NOMO-1 treated with dmso at 0.1 percent for 144 hours (cell line): ENCODE measurements around the gene SCIMP.
"Not testable (repeated sequence)": the region's sequence is repeated elsewhere in the genome, so short reads cannot be mapped to it uniquely, and the experiment has no call there.

Source experiments
- DNase-seq: peaks from one replicate; lab custom pipeline; 2025; ENCODE audit not compliant: unreplicated experiment; lab: John Stamatoyannopoulos, UW

SCIMP gene

DNA sequence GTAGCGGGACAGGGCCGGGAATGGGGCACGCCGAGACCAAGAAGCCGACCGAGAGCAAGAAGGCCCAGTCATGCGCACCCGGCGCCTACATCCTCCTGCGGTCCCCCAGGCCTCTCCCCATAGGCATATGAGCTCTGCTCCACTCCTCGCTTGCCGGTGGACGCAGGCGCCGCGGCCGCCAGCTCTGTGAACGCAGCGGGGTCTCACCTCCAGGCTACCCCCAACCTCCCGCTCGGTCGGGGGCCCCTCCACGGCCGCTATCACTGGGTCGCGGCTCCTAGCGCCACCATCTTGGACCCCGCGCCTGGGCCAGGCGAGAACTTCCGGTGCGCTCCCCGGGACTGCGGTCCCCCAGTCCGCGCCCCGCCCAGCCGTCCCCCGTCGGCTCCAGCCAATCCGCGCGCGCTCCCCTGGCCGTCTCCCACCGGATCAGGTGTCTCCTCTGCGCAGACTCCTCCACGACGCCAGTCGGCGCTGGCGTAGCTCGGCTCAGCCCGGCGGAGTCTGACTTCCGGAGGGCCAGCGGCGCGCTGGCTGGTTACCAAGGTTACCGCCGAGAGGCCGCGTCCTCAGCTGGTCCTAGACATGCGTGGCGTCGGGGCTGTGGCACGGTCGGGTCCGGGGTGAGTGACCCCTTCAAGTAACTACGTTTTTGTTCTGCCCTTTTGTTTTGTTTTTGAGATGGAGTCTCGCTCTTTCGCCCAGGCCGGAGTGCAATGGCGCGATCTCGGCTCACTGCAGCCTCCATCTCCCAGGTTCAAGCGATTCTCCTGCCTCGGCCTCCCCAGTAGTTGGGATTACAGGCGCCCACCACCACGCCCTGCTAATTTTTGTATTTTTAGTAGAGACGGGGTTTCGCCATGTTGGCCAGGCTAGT lies 42.9 kb downstream of the SCIMP start, which contains the start of gene ZNF594:
ZNF594 (minus strand) TSS at position 328 of the 877 bp plus-strand sequence. CDS start 7,612 bp downstream, outside the sequence.
- DNase-seq: peak; percentile 98

DNA sequence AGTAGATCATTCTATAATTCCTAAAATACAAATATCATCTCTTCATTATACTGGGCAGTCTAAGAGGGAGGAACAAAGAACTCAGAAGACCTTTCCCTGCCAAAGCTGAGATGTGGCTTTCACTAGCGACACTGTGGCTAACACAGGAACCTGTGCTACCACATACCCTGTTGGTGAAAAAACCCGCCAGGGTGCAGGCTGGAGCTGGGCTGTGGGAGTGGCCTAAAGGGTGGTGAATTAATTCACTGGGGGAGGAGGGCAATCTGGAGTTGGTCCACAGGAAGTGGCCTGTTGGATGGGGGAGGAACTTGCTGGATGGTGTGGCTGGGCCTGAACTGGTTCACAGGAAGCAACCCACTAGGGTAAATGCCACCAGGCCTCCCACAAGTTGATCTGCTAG lies 50.4 kb downstream of the SCIMP start:
- DNase-seq: no peak

DNA sequence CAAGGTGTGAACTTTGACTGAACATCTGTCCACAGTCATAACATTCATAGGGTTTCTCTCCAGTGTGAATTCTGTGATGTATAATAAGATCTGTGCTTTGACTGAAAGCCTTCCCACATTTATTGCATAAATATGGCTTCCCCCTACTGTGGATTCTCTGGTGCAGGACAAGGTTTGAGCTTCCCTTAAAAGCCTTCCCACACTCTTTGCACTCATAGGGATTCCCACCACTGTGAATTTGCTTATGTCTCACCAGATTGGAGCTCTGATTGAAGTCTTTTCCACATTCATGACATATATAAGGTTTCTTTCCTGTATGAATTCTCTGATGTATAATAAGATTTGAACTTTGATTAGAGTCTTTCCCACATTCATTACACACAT lies 51.3 kb downstream of the SCIMP start:
- no peak for DNase-seq

DNA sequence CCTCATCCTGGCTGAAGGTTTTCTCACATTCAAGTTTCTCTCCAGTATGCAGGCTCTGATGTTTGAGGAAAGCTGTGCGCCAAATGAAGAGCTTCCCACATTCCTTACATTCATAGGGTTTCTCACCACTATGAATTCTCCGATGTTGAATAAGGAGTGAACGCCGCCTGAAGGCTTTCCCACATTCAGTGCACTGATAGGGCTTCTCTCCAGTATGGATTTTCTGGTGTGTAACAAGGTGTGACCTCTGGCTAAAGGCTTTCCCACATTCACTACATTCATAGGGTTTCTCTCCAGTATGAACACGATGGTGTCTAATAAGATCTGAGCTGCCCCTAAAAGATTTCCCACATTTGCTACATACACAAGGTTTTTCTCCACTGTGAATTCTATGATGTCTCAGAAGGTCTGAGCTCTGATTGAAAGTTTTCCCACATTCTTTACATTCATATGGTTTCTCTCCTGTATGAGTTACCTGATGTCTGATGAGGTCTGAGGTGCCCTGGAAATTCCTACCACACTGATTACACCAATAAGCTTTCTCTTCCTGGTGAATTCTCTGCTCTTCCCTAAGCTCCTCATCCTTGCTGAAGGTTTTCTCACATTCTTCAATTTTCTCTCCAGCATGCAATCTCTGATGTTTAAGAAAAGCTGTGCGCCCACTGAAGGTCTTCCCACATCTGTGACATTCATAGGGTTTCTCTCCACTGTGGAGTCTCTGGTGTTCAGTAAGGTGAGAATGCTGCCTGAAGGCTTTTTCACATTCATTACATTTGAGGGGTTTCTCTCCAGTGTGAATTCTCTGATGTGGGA lies 51.9 kb downstream of the SCIMP start:
- DNase-seq: no peak

DNA sequence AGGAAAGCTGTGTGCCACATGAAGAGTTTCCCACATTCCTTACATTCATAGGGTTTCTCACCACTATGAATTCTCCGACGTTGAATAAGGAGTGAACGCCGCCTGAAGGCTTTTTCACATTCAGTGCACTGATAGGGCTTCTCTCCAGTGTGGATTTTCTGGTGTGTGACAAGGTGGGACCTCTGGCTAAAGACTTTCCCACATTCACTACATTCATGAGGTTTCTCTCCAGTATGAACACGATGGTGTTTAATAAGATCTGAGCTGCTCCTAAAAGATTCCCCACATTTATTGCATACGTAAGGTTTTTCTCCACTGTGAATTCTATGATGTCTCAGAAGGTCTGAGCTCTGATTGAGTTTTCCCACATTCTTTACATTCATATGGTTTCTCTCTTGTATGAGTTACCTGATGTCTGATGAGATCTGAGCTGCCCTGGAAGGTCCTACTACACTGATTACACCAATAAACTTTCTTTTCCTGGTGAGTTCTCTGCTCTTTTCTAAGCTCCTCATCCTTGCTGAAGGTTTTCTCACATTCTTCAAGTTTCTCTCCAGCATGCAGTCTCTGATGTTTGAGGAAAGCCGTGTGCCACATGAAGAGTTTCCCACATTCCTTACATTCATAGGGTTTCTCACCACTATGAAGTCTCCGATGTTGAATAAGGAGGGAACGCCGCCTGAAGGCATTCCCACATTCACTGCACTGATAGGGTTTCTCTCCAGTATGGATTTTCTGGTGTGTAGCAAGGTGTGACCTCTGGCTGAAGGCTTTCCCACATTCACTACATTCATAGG lies 53.0 kb downstream of the SCIMP start:
- DNase-seq: no peak

DNA sequence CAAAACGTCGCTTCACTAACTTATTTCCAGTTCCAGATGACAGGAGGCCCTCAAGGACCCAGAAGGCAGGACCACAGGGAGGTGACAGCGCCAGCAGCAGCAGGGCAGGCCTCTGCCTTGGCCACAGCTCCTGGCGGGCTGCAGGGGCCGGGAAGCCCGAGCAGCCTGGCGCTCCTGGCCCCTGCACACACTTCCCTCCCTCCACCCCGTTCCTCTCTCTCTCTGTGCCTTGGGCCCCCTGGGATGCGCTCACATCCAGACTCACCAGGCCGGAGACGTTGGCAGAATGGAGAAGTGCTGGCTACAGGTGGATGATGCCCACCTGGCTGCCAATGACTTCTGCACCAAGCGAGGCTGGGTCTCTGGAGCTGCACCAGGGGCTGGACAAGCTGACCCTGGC lies 55.7 kb downstream of the SCIMP start:
- DNase-seq: no peak

DNA sequence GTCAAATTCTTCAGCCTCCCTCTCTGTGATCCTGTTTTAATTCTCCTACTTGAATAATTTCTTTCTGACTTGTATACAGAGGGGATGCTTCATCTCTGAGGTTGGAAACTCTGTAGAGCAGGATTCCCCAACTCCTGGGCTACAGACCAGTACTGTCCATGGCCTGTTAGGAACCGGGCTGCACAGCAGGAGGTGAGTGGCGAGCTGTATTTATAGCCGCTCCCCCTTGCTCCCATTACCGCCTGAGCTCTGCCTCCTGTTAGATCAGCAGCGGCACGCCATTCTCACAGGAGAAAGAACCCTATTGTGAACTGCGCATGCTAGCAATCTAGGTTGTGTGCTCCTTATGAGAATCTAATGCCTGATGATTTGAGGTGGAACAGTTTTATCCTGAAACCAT lies 59.6 kb downstream of the SCIMP start:
- DNase-seq: not testable (repeated sequence)

DNA sequence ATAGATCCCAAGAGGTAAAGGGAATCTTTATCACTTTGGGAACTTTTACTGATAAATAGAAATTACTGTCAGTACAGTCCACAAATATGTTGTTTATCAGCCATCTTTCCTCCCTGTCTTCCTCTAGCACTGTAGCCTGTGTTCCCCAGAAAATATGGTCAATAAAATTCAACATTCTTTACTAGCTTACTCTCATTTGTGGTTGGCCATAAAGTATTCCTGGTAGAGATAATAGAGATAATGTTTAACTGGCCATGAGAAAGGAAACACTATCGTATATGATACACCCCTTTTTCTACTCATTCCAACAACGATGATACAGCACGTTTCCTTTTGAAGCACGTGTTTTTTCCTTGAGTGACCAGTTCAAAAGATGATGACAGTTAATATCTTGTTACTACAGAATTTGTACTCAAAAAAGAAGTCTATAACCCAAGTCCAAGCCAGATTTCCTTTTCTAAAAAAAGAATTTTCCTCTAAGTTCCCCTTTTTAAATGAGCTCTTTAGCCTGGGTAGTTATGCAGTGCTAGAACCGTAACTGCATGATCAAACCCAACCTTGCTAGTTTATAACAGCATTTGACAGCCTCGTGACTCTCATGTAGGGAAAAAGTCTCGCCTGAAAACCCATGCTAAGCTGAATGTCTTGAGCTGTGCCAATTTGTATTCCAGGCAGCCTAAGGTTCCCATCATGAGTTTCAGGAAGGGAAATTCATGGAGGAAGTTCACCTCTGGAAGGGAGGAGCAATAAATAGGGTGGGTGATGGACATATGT lies 68.7 kb downstream of the SCIMP start:
- DNase-seq: not testable (repeated sequence)

DNA sequence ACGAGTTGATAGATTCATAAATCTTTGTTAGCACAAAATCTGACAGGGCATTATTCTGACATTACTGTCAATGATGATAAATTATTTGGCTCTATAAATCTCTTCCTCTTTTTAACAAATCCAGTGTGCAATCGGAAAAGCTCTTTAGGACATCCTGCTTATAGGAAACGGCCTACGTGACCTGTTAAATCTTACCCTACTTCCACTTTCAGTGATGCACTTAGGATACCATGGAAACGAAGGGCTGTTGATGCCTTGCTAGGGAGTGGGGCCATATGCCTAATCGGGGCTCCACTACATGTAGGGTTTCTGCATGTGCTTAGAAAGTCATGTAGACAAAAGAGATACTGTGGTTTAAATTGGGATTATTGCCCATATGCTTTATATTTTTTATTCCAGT lies 70.2 kb downstream of the SCIMP start:
- DNase-seq: no peak

DNA sequence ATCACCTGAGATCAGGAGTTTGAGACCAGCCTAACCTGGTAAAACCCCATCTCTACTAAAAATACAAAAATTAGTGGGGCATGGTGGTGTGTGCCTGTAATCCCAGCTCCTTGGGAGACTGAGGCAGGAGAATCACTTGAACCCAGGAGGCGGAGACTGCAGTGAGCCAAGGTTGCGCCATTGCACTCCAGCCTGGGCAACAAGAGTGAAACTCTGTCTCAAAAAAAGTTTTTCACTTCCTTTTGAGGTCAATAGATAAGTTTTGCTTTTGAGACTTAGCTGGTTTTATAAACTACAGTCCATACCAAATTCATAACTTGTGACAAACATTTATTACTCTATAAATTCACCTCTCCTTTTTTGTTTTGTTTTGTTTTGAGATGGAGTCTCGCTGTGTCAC lies 72.9 kb downstream of the SCIMP start:
- DNase-seq: not testable (repeated sequence)

DNA sequence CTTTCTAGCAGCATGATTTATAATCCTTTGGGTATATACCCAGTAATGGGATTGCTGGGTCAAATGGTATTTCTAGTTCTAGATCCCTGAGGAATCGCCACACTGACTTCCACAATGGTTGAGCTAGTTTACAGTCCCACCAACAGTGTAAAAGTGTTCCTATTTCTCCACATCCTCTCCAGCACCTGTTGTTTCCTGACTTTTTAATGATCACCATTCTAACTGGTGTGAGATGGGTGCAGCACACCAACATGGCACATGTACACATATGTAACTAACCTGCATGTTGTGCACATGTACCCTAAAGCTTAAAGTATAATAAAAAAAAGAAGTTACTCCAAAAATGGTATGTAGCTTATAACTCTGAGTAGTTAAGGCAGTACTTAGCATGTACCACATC lies 74.0 kb downstream of the SCIMP start:
- DNase-seq: not testable (repeated sequence)
